Muscle of leg (tissue), 11 donors: Measurements from ENCODE around the gene DNAH1. TPM values are rescaled to one million over a fixed set of nuclear protein-coding genes. Genes with fewer than 3 reads are reported as not detected.
"Not testable (repeated sequence)": the region's sequence is repeated elsewhere in the genome, so short reads cannot be mapped to it uniquely, and the experiment has no call there.

Experiments used
- DNase-seq: peaks from one replicate; pipeline ENCODE4 v3.0.0; 2013
- H3K27ac ChIP-seq: one replicate; pipeline ENCODE4 v1.5.1; 2013; ENCODE audit warnings: mild to moderate bottlenecking, low read length, control low read depth
- H3K27me3 ChIP-seq: one replicate; pipeline ENCODE4 v1.6.1; 2013; ENCODE audit warnings: low read length; ENCODE audit not compliant: control insufficient read depth, insufficient read depth
- H3K36me3 ChIP-seq: one replicate; pipeline ENCODE4 v1.6.1; 2013; ENCODE audit warnings: low read length; ENCODE audit not compliant: control insufficient read depth, insufficient read depth
- H3K4me1 ChIP-seq: one replicate; pipeline ENCODE4 v1.6.1; 2013; ENCODE audit warnings: low read length; ENCODE audit not compliant: control insufficient read depth, insufficient read depth
- H3K4me3 ChIP-seq: one replicate; pipeline ENCODE4 v1.5.1; 2013; ENCODE audit warnings: low read length, control low read depth
- H3K9me3 ChIP-seq: replicated peaks from 2 replicates; pipeline ENCODE4 v1.6.1; 2013; ENCODE audit warnings: low read depth, low read length; ENCODE audit not compliant: control insufficient read depth
- WGBS: methylation state at CpG from one replicate; pipeline ENCODE4 v1.1.5; 2013; ENCODE audit warnings: missing lambda C conversion rate; ENCODE audit not compliant: insufficient coverage; 5-methylcytosine and 5-hydroxymethylcytosine counted together
- polyA plus RNA-seq, 8 donors: library from polyadenylated mRNA; unstranded; fragments of 120-200 nt; gene quantifications; one replicate each; pipeline versions ENCODE4 v1.2.1 to v1.2.3, GENCODE V29; 2013; ENCODE audit warnings: inconsistent platforms in 1 of 8, low replicate concordance in 1 of 8; ENCODE audit not compliant: insufficient read length in 8 of 8, insufficient read depth in 1 of 8
- total RNA-seq: library from RNA; stranded (reverse); fragments of 120-200 nt; gene quantifications from one replicate; pipeline ENCODE4 v1.2.4, GENCODE V29; 2013

DNAH1 gene
- total and polyA plus RNA-seq, 9 donors, result 3.2 to 6.0 (median 4.4) TPM

GRCh38 chr3:52278510-52279069 is 37.5 kb upstream of the DNAH1 start, which contains the start of gene WDR82:
WDR82 (minus strand) TSS chr3:52278649; CDS start chr3:52278361, 288 bp downstream.
- DNase-seq, result peak; percentile 98
- H3K4me1 ChIP-seq, result peaks cover 31% of the 10 kb centered on the region

GRCh38 chr3:52279596-52279995 is 36.5 kb upstream of the DNAH1 start:
- H3K4me1 ChIP-seq, result peaks cover 26% of the 10 kb centered on the region
- H3K4me3 ChIP-seq, result no peak overlapping the region
- WGBS, result 23% methylated on average over 2 of the region's 2 CpGs
- no peaks in the 10 kb centered on the region for H3K27me3 ChIP-seq
- peak overlapping the region; percentile 96 for H3K27ac ChIP-seq
- no peak for DNase-seq
- H3K36me3 ChIP-seq, result peaks cover 9% of the 10 kb centered on the region
- no peaks in the 10 kb centered on the region for H3K9me3 ChIP-seq

More at GRCh38 chr3:52278510-52279069, 37.5 kb upstream of the DNAH1 start, which contains the start of gene WDR82:
- Histone ChIP-seq H3K4me3 (peak within 1 kb of the TSS; percentile 74), H3K27ac (peak within 1 kb of the TSS; percentile 96), H3K9me3 (no peaks in the 10 kb centered on the region), H3K27me3 (no peaks in the 10 kb centered on the region), H3K36me3 (peaks cover 15% of the 10 kb centered on the region)
- WGBS, result under 1% methylated on average over 52 of the region's 58 CpGs

- H3K27me3 ChIP-seq, result no peaks in the 10 kb centered on the region
- H3K36me3 ChIP-seq, result peaks cover 6% of the 10 kb centered on the region
- peak; percentile 81 for DNase-seq
- WGBS, result 10% methylated on average over 2 of the region's 6 CpGs
- H3K27ac ChIP-seq, result peak overlapping the region; percentile 96
- H3K4me1 ChIP-seq, result peaks cover 26% of the 10 kb centered on the region
- no peak overlapping the region for H3K4me3 ChIP-seq
- H3K9me3 ChIP-seq, result no peaks in the 10 kb centered on the region
Observed at GRCh38 chr3:52280050-52280461, 36.1 kb upstream of the DNAH1 start.

GRCh38 chr3:52281981-52282801 is 33.9 kb upstream of the DNAH1 start:
- WGBS, result 62% methylated on average over 3 of the region's 8 CpGs

GRCh38 chr3:52283306-52283705 is 32.8 kb upstream of the DNAH1 start:
- Histone ChIP-seq H3K36me3 (peaks cover 6% of the 10 kb centered on the region), H3K4me1 (peaks cover 19% of the 10 kb centered on the region), H3K9me3 (no peaks in the 10 kb centered on the region), H3K4me3 (no peak overlapping the region), H3K27ac (no peak overlapping the region), H3K27me3 (no peaks in the 10 kb centered on the region)
- WGBS, result no CpG with 5 or more reads among the region's 1 CpG
- no peak for DNase-seq

More at GRCh38 chr3:52281981-52282801, 33.9 kb upstream of the DNAH1 start:
- peaks cover 18% of the 10 kb centered on the region for H3K4me1 ChIP-seq
- H3K4me3 ChIP-seq, result no peak overlapping the region
- no peaks in the 10 kb centered on the region for H3K9me3 ChIP-seq
- H3K36me3 ChIP-seq, result peaks cover 6% of the 10 kb centered on the region
- no peak overlapping the region for H3K27ac ChIP-seq
- H3K27me3 ChIP-seq, result no peaks in the 10 kb centered on the region
- no peak for DNase-seq

GRCh38 chr3:52284051-52284450 is 32.1 kb upstream of the DNAH1 start:
- DNase-seq, H3K27me3 ChIP-seq, H3K9me3 ChIP-seq, H3K36me3 ChIP-seq, H3K4me3 ChIP-seq, H3K27ac ChIP-seq: not testable (repeated sequence)
- 87% methylated on average over 2 of the region's 4 CpGs for WGBS
- peaks cover 23% of the 10 kb centered on the region for H3K4me1 ChIP-seq

- Histone ChIP-seq H3K27me3 (no peaks in the 10 kb centered on the region), H3K36me3 (peaks cover 13% of the 10 kb centered on the region), H3K4me3 (peak overlapping the region; percentile 99), H3K4me1 (peaks cover 12% of the 10 kb centered on the region), H3K9me3 (no peaks in the 10 kb centered on the region), H3K27ac (peak overlapping the region; percentile 100)
- no peak for DNase-seq
- 62% methylated on average over 5 of the region's 8 CpGs for WGBS
Observed at GRCh38 chr3:52286777-52287110, 29.4 kb upstream of the DNAH1 start.

GRCh38 chr3:52288674-52289073 is 27.4 kb upstream of the DNAH1 start:
- Histone ChIP-seq H3K4me3 (no peak overlapping the region), H3K36me3 (peaks cover 14% of the 10 kb centered on the region), H3K4me1 (peaks cover 12% of the 10 kb centered on the region), H3K27ac (no peak overlapping the region), H3K27me3 (no peaks in the 10 kb centered on the region), H3K9me3 (no peaks in the 10 kb centered on the region)
- DNase-seq, result no peak
- WGBS, result 88% methylated on average over 4 of the region's 6 CpGs

GRCh38 chr3:52289338-52289746 is 26.8 kb upstream of the DNAH1 start:
- no peak for DNase-seq
- Histone ChIP-seq H3K27ac (no peak overlapping the region), H3K4me3 (no peak overlapping the region), H3K9me3 (no peaks in the 10 kb centered on the region), H3K36me3 (peaks cover 16% of the 10 kb centered on the region), H3K27me3 (no peaks in the 10 kb centered on the region), H3K4me1 (peaks cover 12% of the 10 kb centered on the region)
- WGBS, result no CpG with 5 or more reads among the region's 1 CpG

GRCh38 chr3:52289747-52290595 is 26.1 kb upstream of the DNAH1 start:
- H3K9me3 ChIP-seq, result no peaks in the 10 kb centered on the region

More at GRCh38 chr3:52289747-52290595, 26.1 kb upstream of the DNAH1 start:
- H3K36me3 ChIP-seq, result peaks cover 16% of the 10 kb centered on the region
- WGBS, result 61% methylated on average over 10 of the region's 15 CpGs
- no peak overlapping the region for H3K27ac ChIP-seq
- H3K27me3 ChIP-seq, result no peaks in the 10 kb centered on the region
- H3K4me3 ChIP-seq, result no peak overlapping the region
- DNase-seq, result no peak
- H3K4me1 ChIP-seq, result peaks cover 12% of the 10 kb centered on the region
